GM18909 (cell line): Measurements from ENCODE around the gene ADAMTS17.

Experiments used
- ATAC-seq: cut with Tn5 transposase; IDR thresholded peaks from one replicate; pipeline ENCODE4 v1.9.1; 2021; ENCODE audit warnings: mild to moderate bottlenecking; ENCODE audit not compliant: unreplicated experiment, poor library complexity

ADAMTS17 gene

GRCh38 chr15:100311833-100312476 lies 29.8 kb downstream of the ADAMTS17 start:
- ATAC-seq: no peak

DNA sequence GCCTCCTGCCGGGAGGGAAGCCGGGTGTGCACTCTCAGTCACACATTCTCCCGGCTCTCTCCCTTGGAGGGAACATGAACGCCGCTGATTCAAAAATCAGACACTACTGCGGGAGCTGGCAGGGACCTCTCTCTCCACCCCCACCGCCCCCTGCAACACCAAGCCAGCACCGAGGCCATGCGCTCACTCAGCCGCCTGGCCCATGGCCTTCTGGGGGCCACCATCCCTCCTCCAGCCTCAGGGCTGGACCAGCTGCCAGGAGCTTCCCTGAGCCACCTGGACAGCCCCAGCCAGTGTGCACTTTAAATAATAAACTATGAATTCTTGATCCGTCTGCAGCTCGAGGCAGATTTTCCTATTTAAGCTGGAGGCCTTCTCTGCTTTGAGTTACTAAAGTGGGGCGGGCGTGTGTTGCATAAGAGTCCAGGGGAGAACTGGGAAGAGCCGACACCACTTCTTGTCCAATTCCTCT lies 30.6 kb downstream of the ADAMTS17 start:
- no peak for ATAC-seq

GRCh38 chr15:100310513-100311153 lies 31.1 kb downstream of the ADAMTS17 start:
- no peak for ATAC-seq

- ATAC-seq: no peak
Measured at GRCh38 chr15:100310041-100310405, 31.8 kb downstream of the ADAMTS17 start.

DNA sequence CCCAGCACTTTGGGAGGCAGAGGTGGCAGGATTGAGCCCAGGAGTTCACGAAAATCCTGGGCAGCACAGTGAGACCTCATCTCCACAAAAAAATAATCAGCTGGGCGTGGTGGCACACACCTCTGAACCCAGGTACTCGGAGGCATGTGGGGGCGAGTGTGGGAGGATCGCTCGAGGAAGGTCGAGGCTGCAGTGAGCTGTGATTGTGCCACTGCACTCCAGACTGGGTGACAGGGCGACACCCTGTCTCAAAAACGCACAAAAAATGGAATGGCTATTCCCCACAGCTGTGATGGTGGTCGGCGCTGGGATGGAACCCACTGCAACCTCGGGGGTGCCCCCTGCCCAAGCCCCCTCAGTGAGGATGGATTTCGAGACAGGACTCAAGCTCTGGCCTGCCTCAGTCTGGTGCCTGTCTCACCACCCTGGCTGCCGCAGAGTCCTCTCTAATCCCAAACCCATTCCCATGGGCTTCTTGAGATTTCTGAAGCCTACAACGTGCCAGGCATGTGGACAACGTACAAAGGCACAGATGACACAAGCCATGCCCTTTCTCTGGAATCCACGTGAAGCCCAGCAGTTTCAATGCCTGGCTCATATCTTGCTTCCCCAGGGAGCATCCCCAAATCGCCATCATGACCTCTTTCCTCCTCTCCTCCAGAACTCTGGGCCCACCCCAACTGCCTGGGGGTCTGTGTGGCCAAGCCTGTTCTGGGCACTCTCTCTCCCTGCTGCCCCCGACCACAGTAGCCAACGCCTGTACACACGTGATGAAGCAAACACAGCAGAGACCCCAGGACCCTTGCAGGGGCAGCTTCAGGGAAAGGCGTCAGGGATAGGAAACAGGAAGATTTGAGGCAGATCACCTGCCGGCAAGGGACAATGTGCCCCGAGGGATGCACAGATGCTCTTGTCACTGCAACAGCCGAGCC lies 32.4 kb downstream of the ADAMTS17 start:
- no peak for ATAC-seq

- ATAC-seq: no peak
Measured at GRCh38 chr15:100308608-100309007, 33.2 kb downstream of the ADAMTS17 start.

DNA sequence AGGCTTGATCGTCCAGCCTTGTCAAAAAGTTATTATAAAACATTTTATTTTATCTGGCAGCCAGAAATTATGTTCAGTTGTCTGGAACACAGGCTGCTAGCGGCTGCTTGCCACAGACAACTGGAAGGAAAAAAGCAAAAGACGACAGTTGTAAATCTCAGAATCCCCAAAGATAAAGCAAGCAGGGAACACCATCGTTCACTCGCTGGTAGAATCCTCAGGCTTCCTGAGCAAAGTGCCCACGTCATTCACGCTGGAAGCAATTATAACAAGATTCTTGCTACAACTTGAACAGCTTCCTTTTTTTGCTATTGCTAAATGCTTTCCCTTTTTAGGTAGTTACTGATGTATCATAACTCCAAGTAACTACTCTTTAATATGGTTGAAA lies 33.6 kb downstream of the ADAMTS17 start:
- ATAC-seq: no peak

DNA sequence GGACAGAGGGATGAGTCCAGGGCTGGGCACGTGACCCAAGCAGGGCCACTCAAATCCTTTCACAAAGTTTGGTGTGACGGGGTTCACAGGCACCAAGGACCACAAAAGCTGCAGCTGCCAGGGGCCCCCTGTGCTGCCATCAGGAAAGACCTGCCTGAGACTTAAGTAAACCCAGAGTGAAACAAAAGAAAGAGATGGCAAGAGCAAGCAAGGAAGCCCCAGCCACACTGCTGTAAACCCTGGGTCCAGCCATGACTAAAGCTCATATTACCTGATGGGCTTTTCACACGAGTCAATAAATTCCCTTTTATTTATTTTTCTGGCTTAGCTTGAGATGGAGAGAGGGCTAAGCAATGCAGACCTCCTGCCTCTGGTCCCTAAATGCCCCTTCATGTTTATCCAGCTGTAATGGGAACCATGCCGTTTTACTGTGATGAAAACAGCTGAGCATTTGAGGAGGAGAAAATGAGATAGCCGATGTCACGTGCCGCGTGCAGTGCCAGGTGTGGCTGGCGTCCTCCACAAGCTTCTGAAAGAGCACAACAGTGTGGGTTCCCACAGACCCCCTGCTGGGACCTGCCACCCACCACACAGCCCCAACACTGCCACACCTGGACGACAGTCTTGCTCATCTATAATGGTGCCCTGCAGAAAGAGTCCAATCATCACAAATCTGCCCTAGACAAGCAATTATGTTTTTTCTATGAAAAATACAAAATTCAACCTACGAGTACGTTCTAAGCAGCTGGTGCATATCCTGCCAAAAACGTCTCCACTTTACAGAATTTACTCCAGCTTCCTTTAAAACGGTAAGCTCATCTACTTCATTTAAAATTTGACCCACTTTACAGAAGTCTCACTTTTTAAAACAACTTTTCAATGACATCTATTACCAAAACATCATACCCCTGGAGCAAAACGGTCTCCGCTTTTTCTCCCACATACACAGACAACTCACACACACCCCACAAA lies 34.2 kb downstream of the ADAMTS17 start:
- ATAC-seq: no peak

GRCh38 chr15:100306098-100306497 lies 35.7 kb downstream of the ADAMTS17 start:
- no peak for ATAC-seq

- ATAC-seq: peak; percentile 60
Measured at GRCh38 chr15:100301910-100302431, 39.8 kb downstream of the ADAMTS17 start.

- no peak for ATAC-seq
Measured at GRCh38 chr15:100298257-100298656, 43.5 kb downstream of the ADAMTS17 start.

DNA sequence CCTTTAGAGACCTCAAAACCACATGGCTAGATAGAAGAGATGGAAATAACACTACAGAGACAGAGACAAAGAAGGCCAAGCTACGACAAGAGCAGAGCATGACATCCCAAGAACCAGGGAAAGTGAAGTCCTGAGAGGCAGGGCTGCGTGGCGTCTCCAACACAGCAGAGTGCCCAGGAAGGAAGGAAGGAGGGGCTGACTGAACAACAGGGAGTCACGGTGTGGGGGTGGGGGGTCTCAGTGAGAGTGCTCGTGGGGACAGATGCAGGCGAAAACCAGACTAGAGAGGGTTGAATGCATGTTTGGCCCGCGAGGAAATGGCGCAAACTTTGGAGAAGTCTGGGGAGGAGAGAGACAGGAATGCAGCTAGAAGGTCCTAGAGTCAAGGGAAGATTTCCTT lies 44.0 kb downstream of the ADAMTS17 start:
- no peak for ATAC-seq

GRCh38 chr15:100295939-100296565 lies 45.7 kb downstream of the ADAMTS17 start:
- no peak for ATAC-seq

DNA sequence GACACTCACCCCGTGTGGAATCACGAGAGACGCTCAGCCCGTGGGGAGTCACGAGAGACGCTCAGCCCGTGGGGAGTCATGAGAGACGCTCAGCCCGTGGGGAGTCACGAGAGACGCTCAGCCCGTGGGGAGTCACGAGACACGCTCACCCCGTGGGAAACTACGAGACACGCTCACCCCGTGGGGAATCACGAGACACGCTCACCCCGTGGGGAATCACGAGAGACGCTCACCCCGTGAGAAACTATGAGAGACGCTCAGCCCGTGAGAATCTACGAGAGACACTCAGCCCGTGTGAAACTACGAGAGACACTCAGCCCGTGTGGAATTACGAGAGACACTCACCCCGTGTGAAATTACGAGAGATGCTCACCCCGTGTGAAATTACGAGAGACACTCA lies 49.8 kb downstream of the ADAMTS17 start:
- no peak for ATAC-seq

DNA sequence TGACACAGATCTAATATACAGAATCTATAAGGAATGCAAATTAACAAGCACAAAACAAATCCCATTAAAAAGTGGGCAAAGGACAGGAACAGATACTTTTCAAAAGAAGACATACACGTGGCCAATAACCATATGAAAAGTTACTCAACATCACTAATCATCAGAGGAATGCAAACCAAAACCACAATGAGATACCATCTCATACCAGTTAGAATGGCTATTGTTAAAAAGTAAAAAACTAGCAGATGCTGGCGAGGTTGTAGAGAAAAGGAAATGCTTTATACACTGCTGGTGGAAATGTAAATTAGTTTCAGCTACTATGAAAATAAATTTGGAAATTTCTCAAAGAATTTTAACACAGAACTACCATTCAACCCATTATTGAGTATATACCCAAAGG lies 50.7 kb downstream of the ADAMTS17 start:
- no peak for ATAC-seq

DNA sequence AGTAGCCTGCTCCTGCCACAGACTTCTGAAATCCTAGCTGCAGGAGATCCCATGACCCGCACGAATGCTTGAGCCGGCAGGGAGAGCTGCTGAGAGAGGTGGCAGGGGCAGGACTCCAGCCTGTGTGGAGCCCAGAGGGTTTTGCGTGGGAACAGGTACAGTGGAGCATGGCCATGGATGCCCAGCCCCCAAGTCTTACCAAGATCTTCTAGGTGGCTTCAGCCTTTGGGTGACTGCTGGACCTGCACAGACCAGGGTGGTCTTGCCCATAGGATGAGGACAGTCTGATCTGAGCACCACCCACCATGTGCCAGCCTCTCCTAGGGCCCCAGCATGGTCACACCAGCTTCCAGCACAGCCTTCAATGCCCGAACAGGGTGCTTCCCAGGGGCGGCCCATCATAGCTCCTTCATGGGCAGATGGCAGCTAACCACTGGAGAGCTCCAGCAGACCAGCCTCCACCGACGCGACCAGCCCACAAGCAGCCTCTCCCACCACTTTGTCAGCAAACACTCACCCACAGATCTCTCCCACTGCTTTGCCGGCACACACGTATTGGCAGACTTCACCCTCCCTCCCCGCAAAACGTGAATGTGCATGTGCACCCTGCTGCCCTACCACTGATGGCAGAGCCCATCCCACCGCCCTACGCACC lies 56.0 kb downstream of the ADAMTS17 start:
- no peak for ATAC-seq

GRCh38 chr15:100284701-100285100 lies 57.1 kb downstream of the ADAMTS17 start:
- ATAC-seq: no peak

DNA sequence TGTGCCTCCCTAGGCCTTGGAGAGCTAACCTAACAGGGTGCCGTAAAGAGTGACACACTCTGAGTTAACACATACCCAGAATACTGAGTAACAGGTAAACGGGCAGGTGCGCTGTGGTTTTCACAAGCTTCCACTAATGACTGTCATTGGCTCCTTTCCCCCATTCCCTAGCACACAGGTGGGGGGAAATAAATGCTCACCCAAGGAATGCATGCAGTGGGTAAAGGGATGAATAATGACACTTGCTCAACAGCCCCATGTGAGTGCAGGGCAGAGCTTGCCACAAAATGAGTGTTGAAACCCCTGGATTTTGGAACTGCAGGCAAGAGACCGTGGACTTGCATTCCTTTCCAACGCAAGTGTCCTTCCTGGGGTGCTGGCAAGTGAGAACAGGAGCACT lies 57.6 kb downstream of the ADAMTS17 start:
- ATAC-seq: no peak
